ENCODE measurements around the gene C10orf120.

Gene C10orf120

GRCh38 chr10:122699796-122700455, at the start of gene C10orf120:
TSS of gene C10orf120 (minus strand) at chr10:122699846. CDS start at chr10:122699790, 56 bp downstream.
- no peak for DNase-seq

GRCh38 chr10:122748496-122748895, 48.9 kb upstream of the C10orf120 start:
- no peak for DNase-seq

GRCh38 chr10:122746408-122746807, 46.8 kb upstream of the C10orf120 start:
- DNase-seq: no peak

GRCh38 chr10:122744257-122744656, 44.6 kb upstream of the C10orf120 start:
- DNase-seq: no peak

GRCh38 chr10:122740640-122741039, 41.0 kb upstream of the C10orf120 start:
- DNase-seq: no peak

- no peak for DNase-seq
Observed at GRCh38 chr10:122738031-122738430, 38.4 kb upstream of the C10orf120 start.

GRCh38 chr10:122733931-122734665, 34.5 kb upstream of the C10orf120 start:
- DNase-seq: no peak

GRCh38 chr10:122733443-122733842, 33.8 kb upstream of the C10orf120 start:
- DNase-seq: no peak

GRCh38 chr10:122730238-122730637, 30.6 kb upstream of the C10orf120 start:
- no peak for DNase-seq

- DNase-seq: no peak
Observed at GRCh38 chr10:122729126-122729525, 29.5 kb upstream of the C10orf120 start.

GRCh38 chr10:122727426-122727825, 27.8 kb upstream of the C10orf120 start:
- DNase-seq: no peak

GRCh38 chr10:122725768-122726167, 26.1 kb upstream of the C10orf120 start:
- DNase-seq: no peak

GRCh38 chr10:122725006-122725405, 25.4 kb upstream of the C10orf120 start:
- no peak for DNase-seq

GRCh38 chr10:122721111-122721510, 21.5 kb upstream of the C10orf120 start:
- no peak for DNase-seq

GRCh38 chr10:122716025-122716424, 16.4 kb upstream of the C10orf120 start:
- no peak for DNase-seq

GRCh38 chr10:122715576-122715975, 15.9 kb upstream of the C10orf120 start:
- DNase-seq: no peak

GRCh38 chr10:122713091-122713885, 13.6 kb upstream of the C10orf120 start:
- DNase-seq: no peak

- DNase-seq: no peak
Observed at GRCh38 chr10:122710576-122710975, 10.9 kb upstream of the C10orf120 start.

- DNase-seq: no peak
Observed at GRCh38 chr10:122709971-122710370, 10.3 kb upstream of the C10orf120 start.

GRCh38 chr10:122707535-122707934, 7.9 kb upstream of the C10orf120 start:
- DNase-seq: no peak

GRCh38 chr10:122706947-122707346, 7.3 kb upstream of the C10orf120 start:
- DNase-seq: no peak

- no peak for DNase-seq
Observed at GRCh38 chr10:122706467-122706866, 6.8 kb upstream of the C10orf120 start.
